ENCODE results near the gene TRIM28. TPM values are rescaled to one million over a fixed set of nuclear protein-coding genes. Genes with fewer than 3 reads are reported as not detected.

TRIM28 gene
- total and polyA plus RNA-seq, 9 of the 15 experiments (the other 6 are each of a cell fraction or from before 2014, with no cell fraction given) = 12.1 to 797 (median 490) TPM

DNA sequence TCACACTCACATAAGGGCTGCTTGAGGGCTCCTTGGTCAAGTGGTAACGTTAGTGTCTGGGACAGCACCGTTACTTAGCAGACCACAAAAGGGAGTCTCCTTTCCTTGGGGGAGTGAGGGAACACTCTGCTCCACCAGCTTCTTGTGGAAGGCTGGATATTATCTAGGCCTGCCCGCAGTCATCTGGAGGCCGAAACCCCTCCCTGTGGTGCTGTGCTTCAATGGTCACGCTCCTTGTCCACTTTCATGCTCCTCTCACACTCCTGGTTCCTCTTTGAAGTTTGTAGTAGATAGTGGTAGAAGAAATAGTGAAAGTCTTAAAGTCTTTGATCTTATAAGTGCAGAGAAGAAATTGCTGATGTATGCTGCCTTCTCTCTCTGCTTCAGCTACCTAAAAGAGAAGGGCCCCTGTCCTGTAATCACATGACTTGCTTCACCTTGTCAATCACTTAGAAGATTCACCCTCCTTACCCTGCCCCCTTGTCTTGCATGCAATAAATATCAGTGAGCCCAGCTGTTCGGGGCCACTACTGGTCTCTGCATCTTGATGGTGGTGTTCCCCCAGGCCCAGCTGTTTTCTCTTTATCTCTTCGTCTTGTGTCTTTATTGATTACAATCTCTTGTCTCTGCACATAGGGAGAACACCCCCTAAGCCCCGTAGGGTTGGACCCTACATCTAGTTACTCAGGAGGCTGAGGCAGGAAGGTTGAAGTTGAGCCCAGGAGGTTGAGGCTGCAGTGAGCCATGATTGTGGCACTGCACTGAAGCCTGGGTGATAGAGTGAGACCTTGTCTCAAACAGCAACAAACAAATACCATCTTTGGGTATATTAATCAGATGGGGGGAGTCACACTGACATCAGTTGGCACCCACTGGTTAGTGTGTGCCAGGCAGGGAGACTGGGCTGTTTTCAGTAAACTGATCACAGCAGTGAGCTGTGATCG is 40.9 kb downstream of the TRIM28 start (continued):
- TF ChIP-seq, protein P1, sequence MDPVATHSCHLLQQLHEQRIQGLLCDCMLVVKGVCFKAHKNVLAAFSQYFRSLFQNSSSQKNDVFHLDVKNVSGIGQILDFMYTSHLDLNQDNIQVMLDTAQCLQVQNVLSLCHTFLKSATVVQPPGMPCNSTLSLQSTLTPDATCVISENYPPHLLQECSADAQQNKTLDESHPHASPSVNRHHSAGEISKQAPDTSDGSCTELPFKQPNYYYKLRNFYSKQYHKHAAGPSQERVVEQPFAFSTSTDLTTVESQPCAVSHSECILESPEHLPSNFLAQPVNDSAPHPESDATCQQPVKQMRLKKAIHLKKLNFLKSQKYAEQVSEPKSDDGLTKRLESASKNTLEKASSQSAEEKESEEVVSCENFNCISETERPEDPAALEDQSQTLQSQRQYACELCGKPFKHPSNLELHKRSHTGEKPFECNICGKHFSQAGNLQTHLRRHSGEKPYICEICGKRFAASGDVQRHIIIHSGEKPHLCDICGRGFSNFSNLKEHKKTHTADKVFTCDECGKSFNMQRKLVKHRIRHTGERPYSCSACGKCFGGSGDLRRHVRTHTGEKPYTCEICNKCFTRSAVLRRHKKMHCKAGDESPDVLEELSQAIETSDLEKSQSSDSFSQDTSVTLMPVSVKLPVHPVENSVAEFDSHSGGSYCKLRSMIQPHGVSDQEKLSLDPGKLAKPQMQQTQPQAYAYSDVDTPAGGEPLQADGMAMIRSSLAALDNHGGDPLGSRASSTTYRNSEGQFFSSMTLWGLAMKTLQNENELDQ (CRISPR knock-in tag; IDR thresholded peaks at IDR 0.05; ENCODE audit: borderline replicate concordance) = no peak
- peak; percentile 70 for TF ChIP-seq ARID1B (IDR thresholded peaks at IDR 0.05)
- TF ChIP-seq ZNF561 (CRISPR knock-in tag; conservative IDR thresholded peaks at IDR 0.05) = no peak
- TF ChIP-seq ZNF583 (CRISPR knock-in tag; IDR thresholded peaks at IDR 0.05) = peak; percentile 69; the same call in 1 of the 2 replicates
- no peak for TF ChIP-seq PHB2 (IDR thresholded peaks at IDR 0.05; ENCODE audit: low read depth)
- TF ChIP-seq TBP (optimal IDR thresholded peaks at IDR 0.05; ENCODE audit: low read depth, low read length) = no peak
- TF ChIP-seq ZBED1 (IDR thresholded peaks at IDR 0.05) = no peak
- peak; percentile 35 for TF ChIP-seq MEIS2 (IDR thresholded peaks at IDR 0.05; ENCODE audit: partially characterized antibody)
- TF ChIP-seq NR2C2 (CRISPR knock-in tag; IDR thresholded peaks at IDR 0.05) = no peak
- TF ChIP-seq NR2C2 (tag; IDR thresholded peaks at IDR 0.05) = peak; percentile 59
- no peak for TF ChIP-seq CREBBP (IDR thresholded peaks at IDR 0.05; ENCODE audit: low read depth, low read length)
- TF ChIP-seq RAD51 (IDR thresholded peaks at IDR 0.05; ENCODE audit: borderline replicate concordance, low read depth) = no peak
- TF ChIP-seq RFX7 (CRISPR knock-in tag; IDR thresholded peaks at IDR 0.05) = no peak
- no peak for TF ChIP-seq HMG20A (CRISPR knock-in tag; conservative IDR thresholded peaks at IDR 0.05)
- TF ChIP-seq, protein P2, sequence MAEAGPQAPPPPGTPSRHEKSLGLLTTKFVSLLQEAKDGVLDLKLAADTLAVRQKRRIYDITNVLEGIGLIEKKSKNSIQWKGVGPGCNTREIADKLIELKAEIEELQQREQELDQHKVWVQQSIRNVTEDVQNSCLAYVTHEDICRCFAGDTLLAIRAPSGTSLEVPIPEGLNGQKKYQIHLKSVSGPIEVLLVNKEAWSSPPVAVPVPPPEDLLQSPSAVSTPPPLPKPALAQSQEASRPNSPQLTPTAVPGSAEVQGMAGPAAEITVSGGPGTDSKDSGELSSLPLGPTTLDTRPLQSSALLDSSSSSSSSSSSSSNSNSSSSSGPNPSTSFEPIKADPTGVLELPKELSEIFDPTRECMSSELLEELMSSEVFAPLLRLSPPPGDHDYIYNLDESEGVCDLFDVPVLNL (CRISPR knock-in tag; IDR thresholded peaks at IDR 0.05; ENCODE audit: low read depth) = no peak
- TF ChIP-seq ZNF780A (CRISPR knock-in tag; IDR thresholded peaks at IDR 0.05) = no peak
- TF ChIP-seq C11orf30 (IDR thresholded peaks at IDR 0.05; ENCODE audit: low read depth) = no peak
- TF ChIP-seq KDM1A (IDR thresholded peaks at IDR 0.05) = peak in 1 of 2 experiments; percentile 21; a peak in 1 of 4 replicates
- TF ChIP-seq BMI1 (IDR thresholded peaks at IDR 0.05; ENCODE audit: low read length) = no peak
- TF ChIP-seq ZNF584 (CRISPR knock-in tag; IDR thresholded peaks at IDR 0.05; ENCODE audit: low read depth) = peak; percentile 60; the same call in 1 of the 2 replicates
- TF ChIP-seq NCOR1 (IDR thresholded peaks at IDR 0.05) = peak; percentile 74
- TF ChIP-seq ZNF717 (CRISPR knock-in tag; IDR thresholded peaks at IDR 0.05) = no peak
- TF ChIP-seq NR3C1 (CRISPR knock-in tag; IDR thresholded peaks at IDR 0.05) = no peak
- peak; percentile 87 for TF ChIP-seq TCF7 (IDR thresholded peaks at IDR 0.05; ENCODE audit: borderline replicate concordance)
- no peak for TF ChIP-seq HNRNPL (IDR thresholded peaks at IDR 0.05; ENCODE audit: low read depth, low read length)
- TF ChIP-seq, protein P3, sequence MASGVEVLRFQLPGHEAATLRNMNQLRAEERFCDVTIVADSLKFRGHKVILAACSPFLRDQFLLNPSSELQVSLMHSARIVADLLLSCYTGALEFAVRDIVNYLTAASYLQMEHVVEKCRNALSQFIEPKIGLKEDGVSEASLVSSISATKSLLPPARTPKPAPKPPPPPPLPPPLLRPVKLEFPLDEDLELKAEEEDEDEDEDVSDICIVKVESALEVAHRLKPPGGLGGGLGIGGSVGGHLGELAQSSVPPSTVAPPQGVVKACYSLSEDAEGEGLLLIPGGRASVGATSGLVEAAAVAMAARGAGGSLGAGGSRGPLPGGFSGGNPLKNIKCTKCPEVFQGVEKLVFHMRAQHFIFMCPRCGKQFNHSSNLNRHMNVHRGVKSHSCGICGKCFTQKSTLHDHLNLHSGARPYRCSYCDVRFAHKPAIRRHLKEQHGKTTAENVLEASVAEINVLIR (CRISPR knock-in tag; IDR thresholded peaks at IDR 0.05) = peak; percentile 11; the same call in 1 of the 2 replicates
- TF ChIP-seq TAF9B (IDR thresholded peaks at IDR 0.05; ENCODE audit: partially characterized antibody) = peak; percentile 61

All from K562 (cell line).